GM19238 (cell line): ENCODE data around the gene ARHGAP18.
A peak's percentile ranks its signal among the peaks of the same experiment; 100 is the strongest.

Experiments
- DNase-seq: peaks from one replicate; pipeline ENCODE4 v3.0.0; 2011; ENCODE audit warnings: low spot score; ENCODE audit not compliant: insufficient read length

ARHGAP18 gene

GRCh38 chr6:129617986-129618385, 92.0 kb downstream of the ARHGAP18 start:
- no peak for DNase-seq

DNA sequence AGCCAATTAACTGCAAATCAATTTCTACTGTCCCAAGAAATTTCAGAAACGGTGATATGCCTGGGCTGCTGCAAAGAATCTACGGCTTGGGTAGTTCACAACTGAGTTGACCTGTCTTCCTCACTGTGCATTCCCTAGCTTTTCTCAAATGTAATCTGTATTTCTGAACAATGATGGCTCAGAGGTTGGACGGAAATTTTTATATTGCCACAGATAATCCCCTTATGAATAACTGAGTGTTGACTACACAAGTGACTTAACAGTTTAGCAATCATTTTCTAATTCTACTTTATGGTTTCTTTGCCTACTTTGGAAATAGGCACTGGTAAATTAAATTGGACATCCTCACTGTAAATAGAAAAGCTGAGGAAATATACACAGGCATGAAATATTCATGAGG, 94.5 kb downstream of the ARHGAP18 start:
- no peak for DNase-seq

DNA sequence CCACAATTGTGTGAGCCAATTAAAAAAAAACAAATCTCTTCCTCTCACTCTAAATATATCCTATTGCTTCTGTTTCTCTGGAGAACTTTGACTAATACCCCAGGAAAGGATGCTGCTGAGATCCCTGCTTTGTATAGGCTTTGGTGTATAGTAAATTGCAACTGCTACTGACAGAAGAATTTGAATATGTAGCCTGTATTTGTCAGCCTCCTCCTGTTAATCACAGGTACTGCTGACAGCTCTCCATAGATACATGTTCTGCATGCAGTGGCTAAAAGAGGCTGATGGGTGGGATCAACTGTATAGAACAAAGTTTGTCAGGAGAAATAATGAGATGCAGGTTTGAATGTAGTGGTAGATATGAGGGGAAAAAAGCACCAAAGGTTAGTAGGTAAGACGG, 95.0 kb downstream of the ARHGAP18 start:
- no peak for DNase-seq

DNA sequence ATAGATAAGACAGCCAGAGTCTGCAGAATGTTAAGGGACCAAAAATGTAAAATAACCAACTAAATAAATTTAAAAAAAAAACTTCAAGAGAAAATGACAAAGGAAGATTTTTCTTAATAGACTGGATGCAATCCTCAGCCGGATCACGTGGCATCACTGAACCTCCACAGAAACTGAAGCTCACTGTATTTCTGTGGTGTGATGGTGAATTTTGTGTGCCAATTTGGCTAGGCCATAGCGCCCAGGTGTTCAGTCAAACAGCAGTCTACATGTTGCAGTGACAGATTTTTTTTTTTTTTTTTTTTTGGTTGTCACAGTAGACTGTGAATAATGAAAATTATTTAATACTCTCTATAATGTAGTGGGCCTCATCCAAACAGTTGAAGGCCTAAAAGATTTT, 95.5 kb downstream of the ARHGAP18 start:
- no peak for DNase-seq

- DNase-seq: no peak
These were observed 97.5 kb downstream of the ARHGAP18 start for GRCh38 chr6:129612440-129612839.

DNA sequence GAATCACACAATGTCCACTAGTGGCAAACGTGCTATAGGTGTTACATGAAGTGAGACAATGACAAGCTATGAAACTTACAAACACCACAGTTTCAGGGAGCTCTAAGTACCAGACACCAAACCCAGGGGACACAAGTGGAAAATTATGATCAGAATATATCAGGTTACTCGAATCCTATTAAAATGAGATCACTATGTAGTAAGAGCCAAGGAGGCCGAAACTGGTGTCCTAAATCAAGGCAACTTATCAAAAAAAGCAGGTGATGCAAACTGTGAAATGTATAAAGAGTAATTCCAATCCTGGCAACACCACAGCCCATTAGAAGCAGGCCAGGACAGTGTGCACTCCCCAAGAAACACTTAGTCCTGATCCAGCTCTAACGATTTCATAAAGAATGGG, 100.3 kb downstream of the ARHGAP18 start:
- DNase-seq: no peak

- no peak for DNase-seq
These were observed 101.0 kb downstream of the ARHGAP18 start for GRCh38 chr6:129608886-129609537.

DNA sequence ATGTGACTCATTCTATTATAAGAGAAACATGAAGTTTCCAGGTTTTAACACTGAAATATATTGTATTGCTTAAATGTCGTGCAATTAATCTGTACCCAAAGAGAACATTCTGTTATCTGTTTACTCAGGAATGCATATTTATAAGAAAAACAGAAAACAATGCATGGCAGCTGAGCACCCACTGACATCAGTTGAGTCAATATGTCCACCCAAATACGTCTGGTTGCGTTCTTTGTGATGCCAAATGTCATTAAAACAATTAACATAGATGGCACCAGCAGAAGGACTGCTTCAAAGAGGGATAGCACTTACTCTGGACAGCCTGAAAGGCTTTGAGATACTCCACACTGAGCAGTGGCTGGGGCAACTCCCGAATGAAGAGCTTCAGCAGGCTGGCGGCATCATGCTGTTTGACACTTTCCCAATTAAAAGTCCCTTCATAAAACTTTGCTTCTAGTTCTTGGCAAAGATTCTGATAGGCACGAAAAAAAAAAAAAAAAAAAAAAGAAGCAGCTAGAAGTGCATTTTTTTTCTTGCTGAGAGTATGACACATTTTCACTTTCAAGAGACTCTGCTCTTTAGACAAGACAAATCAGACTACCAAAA, 102.3 kb downstream of the ARHGAP18 start:
- DNase-seq: no peak

GRCh38 chr6:129606664-129607063, 103.3 kb downstream of the ARHGAP18 start:
- no peak for DNase-seq

DNA sequence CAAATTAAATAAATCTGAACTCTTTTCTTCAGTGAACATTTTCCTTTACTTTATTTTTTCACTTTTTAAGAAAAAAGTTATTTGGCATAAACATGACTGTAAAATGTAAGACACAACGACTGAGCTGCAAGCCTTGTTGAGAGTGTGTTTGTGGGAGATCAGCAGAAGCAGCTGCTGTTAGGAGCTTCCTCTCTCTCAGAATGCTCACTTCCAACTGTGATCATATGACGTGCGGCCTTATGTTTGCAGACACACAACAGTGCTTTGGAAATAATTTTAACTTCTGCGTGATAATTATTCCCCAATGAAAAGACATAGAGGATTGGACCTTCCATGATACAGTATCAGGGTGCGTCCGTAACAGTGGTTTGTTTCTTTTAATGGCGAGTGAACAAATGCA, 104.0 kb downstream of the ARHGAP18 start:
- no peak for DNase-seq

DNA sequence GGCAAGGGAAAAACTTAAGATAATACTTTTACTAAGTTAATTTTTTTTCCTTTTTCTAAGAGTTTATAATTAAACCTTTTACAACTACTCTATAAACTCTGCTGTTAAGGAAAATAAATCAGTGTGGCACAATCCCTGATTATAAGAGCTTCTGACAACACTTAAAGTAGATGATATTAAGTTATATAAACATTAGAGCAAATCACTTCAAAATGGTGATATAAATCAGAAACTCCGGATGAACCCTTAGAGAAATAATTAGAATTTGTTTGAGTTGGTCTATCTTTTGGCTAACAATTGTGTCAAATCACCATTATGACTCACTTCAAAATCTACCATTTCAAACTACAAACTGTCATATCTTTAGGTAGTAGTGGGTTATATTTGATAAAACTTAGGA, 104.9 kb downstream of the ARHGAP18 start:
- no peak for DNase-seq

DNA sequence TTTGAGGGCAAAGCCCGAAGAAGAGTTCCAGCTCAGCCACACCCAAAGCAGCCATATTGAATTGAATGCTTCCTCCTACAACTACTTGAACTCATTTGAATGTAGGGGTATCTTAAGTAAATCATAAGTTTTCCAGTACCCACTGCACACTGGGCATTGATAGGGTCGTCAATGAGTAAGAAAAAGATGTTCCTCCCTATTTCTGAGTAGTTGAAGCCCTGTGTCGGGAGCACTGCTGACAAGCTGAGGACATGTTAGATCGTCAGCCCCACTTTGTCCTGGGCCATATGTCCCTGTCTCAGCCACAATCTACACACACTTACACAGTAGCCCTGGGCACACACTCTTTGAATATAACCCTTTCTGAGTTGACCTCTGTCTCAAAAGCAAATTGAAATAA, 105.7 kb downstream of the ARHGAP18 start:
- DNase-seq: no peak

- DNase-seq: no peak
These were observed 106.2 kb downstream of the ARHGAP18 start for GRCh38 chr6:129603741-129604140.

GRCh38 chr6:129601323-129601722, 108.7 kb downstream of the ARHGAP18 start:
- DNase-seq: no peak

DNA sequence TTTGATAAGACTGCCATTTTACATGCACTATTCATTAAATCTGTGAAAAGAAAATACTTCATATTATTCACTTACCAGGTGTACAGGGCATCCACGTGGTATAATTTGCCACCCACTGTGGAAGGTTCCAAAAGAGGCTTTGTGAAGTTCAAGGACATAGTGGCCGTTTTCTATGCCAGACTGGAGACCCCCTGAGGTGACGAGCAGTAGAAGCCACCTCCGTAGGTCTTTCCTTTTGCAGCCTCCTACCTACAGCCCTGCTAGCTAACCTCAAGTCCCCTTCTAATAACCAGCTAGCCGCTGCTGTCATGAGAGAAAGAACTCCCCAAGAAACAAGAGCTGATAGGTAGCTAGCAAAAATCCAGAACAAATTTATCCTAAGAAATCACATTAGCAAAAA, 110.5 kb downstream of the ARHGAP18 start:
- no peak for DNase-seq

DNA sequence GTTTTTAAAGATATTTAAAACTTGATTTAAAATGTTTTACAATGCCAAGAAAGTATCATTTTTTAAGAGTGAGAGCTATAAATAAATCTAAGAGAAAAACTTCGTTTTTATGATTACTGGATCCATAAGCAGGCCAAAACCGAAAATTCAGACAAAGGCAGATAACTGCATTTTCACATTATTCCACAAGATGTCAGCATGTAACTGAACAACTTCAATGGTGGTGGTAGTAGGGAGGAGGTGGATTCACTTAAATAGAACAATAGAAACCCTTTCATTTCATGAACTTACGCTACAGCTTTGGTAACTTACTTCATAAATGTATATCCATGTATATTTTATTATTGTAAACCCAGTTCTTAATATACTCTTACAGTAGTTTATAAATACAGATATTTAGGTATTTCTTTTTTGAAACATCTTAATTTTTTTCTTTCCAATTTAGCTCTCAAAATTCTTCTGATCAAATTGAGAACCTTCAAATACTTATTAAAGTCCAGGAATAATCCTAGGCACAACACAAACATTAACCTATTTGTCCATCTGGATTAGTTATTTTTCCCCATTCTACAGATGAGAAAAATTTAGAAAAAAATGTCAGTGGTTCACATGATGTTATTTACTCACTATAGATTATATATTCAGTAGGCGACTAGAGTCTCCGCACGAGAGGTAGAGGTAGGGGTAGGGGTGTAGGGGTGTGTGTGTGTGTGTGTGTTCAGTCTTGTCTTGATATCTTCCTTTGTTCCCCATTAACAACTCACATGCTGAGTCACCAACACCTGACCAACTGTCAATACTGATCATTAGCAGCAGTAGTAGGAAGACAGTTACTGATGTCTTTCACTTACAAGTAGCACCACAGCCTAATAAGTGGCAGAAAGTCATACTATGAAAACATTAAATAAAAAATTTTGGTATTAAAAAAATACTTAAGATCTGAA, 111.5 kb downstream of the ARHGAP18 start:
- DNase-seq: peak; percentile 8

DNA sequence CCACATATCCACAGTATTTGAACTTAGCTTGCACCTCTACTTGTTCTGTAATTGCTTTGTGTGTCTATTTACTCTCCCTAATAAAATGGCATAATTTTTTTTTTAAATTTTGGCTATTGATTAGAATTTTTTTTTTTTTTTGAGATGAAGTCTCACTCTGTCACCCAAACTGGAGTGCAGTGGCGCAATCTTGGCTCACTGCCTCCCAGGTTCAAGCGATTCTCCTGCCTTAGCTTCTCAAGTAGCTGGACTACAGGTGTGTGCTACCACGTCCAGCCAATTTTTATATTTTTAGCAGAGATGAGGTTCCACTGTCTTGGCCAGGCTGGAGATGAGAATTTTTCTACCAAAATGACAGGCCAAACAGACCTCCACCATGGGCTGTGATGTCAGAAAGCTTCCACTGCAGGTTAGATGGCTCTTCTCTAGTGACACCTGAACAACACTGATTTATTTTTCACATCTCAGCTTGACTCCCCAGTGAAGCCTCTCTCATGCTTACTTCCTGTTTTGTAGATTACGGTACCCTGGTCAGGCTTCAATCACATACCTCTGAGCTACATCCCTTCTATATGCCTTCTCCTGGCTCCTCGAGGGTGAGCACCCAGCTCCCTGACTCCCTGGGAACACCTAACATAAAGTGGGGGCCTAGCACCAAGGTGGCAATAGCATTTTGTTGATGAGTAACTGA, 112.8 kb downstream of the ARHGAP18 start:
- DNase-seq: no peak

DNA sequence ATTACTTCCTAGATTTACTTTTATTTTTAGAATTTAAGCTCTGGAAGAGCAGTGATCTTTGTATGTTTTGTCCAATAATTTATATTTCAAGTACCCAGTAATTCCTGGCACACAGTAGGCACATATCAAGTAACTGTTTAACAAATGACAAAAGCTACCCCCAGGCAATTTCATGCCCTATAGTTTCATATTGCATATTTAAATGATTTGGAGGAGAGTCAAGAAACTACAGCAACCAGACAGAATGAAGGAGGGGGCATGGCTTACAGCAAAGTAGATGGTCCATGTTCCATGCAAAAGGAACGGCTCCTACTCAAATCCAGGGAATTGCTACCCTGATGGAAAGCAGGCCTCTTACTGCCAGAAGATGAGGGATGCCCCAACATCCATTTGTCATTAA, 113.5 kb downstream of the ARHGAP18 start:
- no peak for DNase-seq

GRCh38 chr6:129593233-129593564, 116.8 kb downstream of the ARHGAP18 start:
- DNase-seq: no peak

- DNase-seq: no peak
These were observed 117.3 kb downstream of the ARHGAP18 start for GRCh38 chr6:129592516-129593232.

DNA sequence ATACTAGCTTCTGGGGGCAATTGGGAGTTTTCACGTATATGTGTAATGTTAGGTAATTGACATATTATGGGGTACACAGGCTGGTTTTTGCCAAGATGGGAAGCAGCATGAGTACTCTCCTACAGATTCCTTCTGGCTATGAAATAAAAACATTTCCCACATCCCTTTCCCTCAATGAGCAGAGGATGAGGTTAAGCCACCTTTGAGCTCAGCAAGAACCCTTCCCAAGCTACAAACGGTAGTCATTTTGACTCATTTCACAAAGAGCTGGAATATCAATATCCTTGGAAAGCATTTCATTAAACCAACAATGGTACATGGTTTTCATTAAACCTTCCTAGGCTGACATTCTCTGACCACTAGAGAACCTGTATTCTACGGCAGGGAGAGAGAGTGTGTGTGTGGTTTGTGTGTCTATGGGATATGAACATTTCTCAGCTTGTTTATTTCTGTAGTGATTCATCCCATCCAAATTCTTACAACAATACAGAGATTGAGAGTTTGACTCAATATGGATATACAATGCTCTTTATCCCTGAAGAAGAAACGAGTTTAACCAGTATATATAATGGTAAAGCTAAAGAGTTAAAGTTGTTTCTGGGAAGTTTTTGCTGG, 119.5 kb downstream of the ARHGAP18 start:
- DNase-seq: no peak
